H1 (cell line): ENCODE results near the gene SH3D19. TPM values are rescaled to one million over a fixed set of nuclear protein-coding genes. Genes with fewer than 3 reads are reported as not detected.

Experiments
- CTCF ChIA-PET: fragments of 300-600 bp; sonication (Branson Sonifier 250); formaldehyde crosslinking; loops from one replicate; lab custom pipeline; 2021; ENCODE audit not compliant: partially characterized antibody; lab: Charles Lee
- POLR2A ChIA-PET: fragments of 300-600 bp; sonication (Branson Sonifier 250); formaldehyde crosslinking; loops from one replicate; lab custom pipeline; 2021; ENCODE audit warnings: inconsistent platforms; ENCODE audit not compliant: partially characterized antibody; lab: Charles Lee
- DNase-seq, 2 experiments: peaks; one replicate each; pipeline versions ENCODE4 v3.0.0 to v3.0.0-alpha.2; 2010 to 2022; ENCODE audit warnings: low spot score in 2 of 2, low read depth in 1 of 2, mixed read lengths in 1 of 2
- FAIRE-seq: peaks from 2 replicates; lab custom pipeline; 2011; peaks lifted over from hg19 to GRCh38; lab: Jason Lieb, UNC
- H2AFZ ChIP-seq: 2 replicates; pipeline ENCODE4 v1.8.1; 2012; ENCODE audit warnings: low read length, inconsistent platforms
- H2AK5ac ChIP-seq: 2 replicates; pipeline ENCODE4 v1.6.1; 2013; ENCODE audit warnings: low read depth, low read length
- H2BK120ac ChIP-seq: replicated peaks from 2 replicates; pipeline ENCODE3; 2013; ENCODE audit warnings: low read depth, low read length, inconsistent platforms
- H2BK12ac ChIP-seq: 2 replicates; pipeline ENCODE4 v1.6.1; 2013; ENCODE audit warnings: low read depth, low read length
- H2BK15ac ChIP-seq: 2 replicates; pipeline ENCODE4 v1.6.1; 2013; ENCODE audit warnings: low read length
- H2BK20ac ChIP-seq: 2 replicates; pipeline ENCODE4 v1.6.1; 2013; ENCODE audit warnings: low read length
- H2BK5ac ChIP-seq: 2 replicates; pipeline ENCODE4 v1.6.1; 2013; ENCODE audit warnings: low read depth, low read length
- H3K14ac ChIP-seq: 2 replicates; pipeline ENCODE4 v1.6.1; 2013; ENCODE audit warnings: inconsistent platforms; ENCODE audit not compliant: insufficient read length
- H3K18ac ChIP-seq: 2 replicates; pipeline ENCODE4 v1.6.1; 2013; ENCODE audit warnings: low read length; ENCODE audit errors: extremely low read depth
- H3K23ac ChIP-seq: 2 replicates; pipeline ENCODE4 v1.6.1; 2013; ENCODE audit warnings: inconsistent platforms; ENCODE audit not compliant: insufficient read length
- H3K23me2 ChIP-seq: 2 replicates; pipeline ENCODE4 v1.6.1; 2013; ENCODE audit warnings: low read depth, low read length
- H3K27ac ChIP-seq: 2 replicates; pipeline ENCODE4 v1.6.1; 2011; ENCODE audit warnings: low read depth, low read length, inconsistent platforms
- H3K27me3 ChIP-seq, 4 experiments: replicated peaks in 1 of 4; 1 replicate in 1 of 4; 2 replicates in 3 of 4; pipeline versions ENCODE4 v1.6.1 to v1.8.1; 2011 to 2013; ENCODE audit warnings: low read length in 3 of 4, mild to moderate bottlenecking in 3 of 4, inconsistent platforms in 2 of 4, mixed read lengths in 2 of 4, moderate library complexity in 1 of 4; ENCODE audit not compliant: control insufficient read depth in 3 of 4, insufficient read depth in 3 of 4; ENCODE audit errors: extremely low read depth in 1 of 4
- H3K36me3 ChIP-seq, 4 experiments: 2 replicates each; pipeline versions ENCODE4 v1.6.1 to v1.8.1; 2011 to 2013; ENCODE audit warnings: mild to moderate bottlenecking in 4 of 4, low read length in 3 of 4, moderate library complexity in 2 of 4, control low read depth in 1 of 4, inconsistent platforms in 1 of 4; ENCODE audit not compliant: insufficient read depth in 4 of 4, control insufficient read depth in 2 of 4
- H3K4ac ChIP-seq: replicated peaks from 2 replicates; pipeline ENCODE3; 2013; ENCODE audit warnings: low read length, low read depth, mixed read lengths, inconsistent platforms; ENCODE audit not compliant: insufficient read length
- H3K4me1 ChIP-seq, 4 experiments: replicated peaks in 1 of 4; 1 replicate in 1 of 4; 2 replicates in 3 of 4; pipeline versions ENCODE4 v1.6.1 to v1.8.1; 2011 to 2013; ENCODE audit warnings: low read length in 3 of 4, inconsistent platforms in 2 of 4, mixed read lengths in 1 of 4; ENCODE audit not compliant: insufficient read depth in 4 of 4, control insufficient read depth in 3 of 4
- H3K4me2 ChIP-seq, 2 experiments: 2 replicates each; pipeline versions ENCODE4 v1.6.1 to v1.8.1; 2011 to 2013; ENCODE audit warnings: low read depth in 2 of 2, low read length in 2 of 2, control low read depth in 1 of 2, inconsistent platforms in 1 of 2, mild to moderate bottlenecking in 1 of 2; ENCODE audit not compliant: insufficient read depth in 1 of 2
- H3K4me3 ChIP-seq, 4 experiments: fragments of 200-600, 300-600 bp in 1 of 4; sonication (generic), shearing (Covaris generic), sonication (Bioruptor Twin) in 1 of 4; 2 replicates each; pipeline versions ENCODE4 v1.5.1 to v1.8.1; 2011 to 2016; ENCODE audit warnings: low read length in 4 of 4, low read depth in 3 of 4, control low read depth in 2 of 4, inconsistent platforms in 2 of 4, mild to moderate bottlenecking in 2 of 4, mixed read lengths in 1 of 4, moderate library complexity in 1 of 4; ENCODE audit not compliant: insufficient read depth in 2 of 4; ENCODE audit errors: extremely low read depth in 1 of 4
- H3K56ac ChIP-seq: replicated peaks from 2 replicates; pipeline ENCODE3; 2013; ENCODE audit warnings: low read depth, mild to moderate bottlenecking, mixed read lengths, low read length, inconsistent platforms; ENCODE audit not compliant: insufficient read length
- H3K79me1 ChIP-seq: 2 replicates; pipeline ENCODE4 v1.6.1; 2013; ENCODE audit warnings: low read depth, low read length, control low read depth
- H3K79me2 ChIP-seq, 2 experiments: 2 replicates each; pipeline versions ENCODE4 v1.6.1 to v1.8.1; 2012 to 2013; ENCODE audit warnings: low read length in 2 of 2, mild to moderate bottlenecking in 2 of 2, inconsistent platforms in 1 of 2; ENCODE audit not compliant: insufficient read depth in 2 of 2, control insufficient read depth in 1 of 2
- H3K9ac ChIP-seq, 4 experiments: replicated peaks in 1 of 4; 1 replicate in 1 of 4; 2 replicates in 3 of 4; pipeline versions ENCODE4 v1.6.1 to v1.8.1; 2011 to 2013; ENCODE audit warnings: low read depth in 3 of 4, low read length in 3 of 4, control low read depth in 2 of 4, mild to moderate bottlenecking in 2 of 4, moderate library complexity in 2 of 4, inconsistent platforms in 1 of 4; ENCODE audit errors: extremely low read depth in 1 of 4
- H3K9me3 ChIP-seq, 2 experiments: 2 replicates each; pipeline versions ENCODE4 v1.6.1 to v1.8.1; 2012 to 2013; ENCODE audit warnings: mild to moderate bottlenecking in 2 of 2, moderate library complexity in 2 of 2, control low read depth in 1 of 2, inconsistent platforms in 1 of 2, low read depth in 1 of 2, low read length in 1 of 2, mixed read lengths in 1 of 2; ENCODE audit not compliant: insufficient read depth in 2 of 2
- H4K20me1 ChIP-seq, 2 experiments: replicated peaks in 1 of 2; 2 replicates each; pipeline versions ENCODE3 to v1.8.1; 2011 to 2013; ENCODE audit warnings: inconsistent platforms in 2 of 2, low read length in 2 of 2, mild to moderate bottlenecking in 1 of 2; ENCODE audit not compliant: insufficient read depth in 2 of 2, control insufficient read depth in 1 of 2
- H4K5ac ChIP-seq: 2 replicates; pipeline ENCODE4 v1.6.1; 2013; ENCODE audit warnings: low read length, low read depth, mixed read lengths, inconsistent platforms; ENCODE audit not compliant: insufficient read length
- H4K8ac ChIP-seq: 2 replicates; pipeline ENCODE4 v1.8.0; 2013; ENCODE audit warnings: mild to moderate bottlenecking, moderate library complexity, low read length, inconsistent platforms; ENCODE audit not compliant: insufficient read depth; ENCODE audit errors: extremely low read depth
- H4K91ac ChIP-seq: replicated peaks from 2 replicates; pipeline ENCODE3; 2013; ENCODE audit warnings: low read length, mixed read lengths, inconsistent platforms; ENCODE audit not compliant: insufficient read length
- ASH2L ChIP-seq: fragments of 200-600, 300-600 bp; sonication (generic); IDR thresholded peaks from one replicate; pipeline ENCODE4 v1.7.1; 2017; ENCODE audit warnings: low read length
- KDM4A ChIP-seq: IDR thresholded peaks from one replicate; pipeline ENCODE4 v1.7.1; 2012; ENCODE audit warnings: low read depth, mild to moderate bottlenecking, moderate library complexity, low read length, inconsistent platforms; ENCODE audit not compliant: severe bottlenecking
- PHF8 ChIP-seq: fragments of 200-600 bp; sonication (generic); conservative IDR thresholded peaks from 2 replicates; pipeline ENCODE4 v1.7.1; 2012; ENCODE audit warnings: low read depth, mild to moderate bottlenecking, inconsistent platforms, low read length, moderate library complexity
- RBBP5 ChIP-seq: IDR thresholded peaks from 2 replicates; pipeline ENCODE4 v1.7.1; 2012; ENCODE audit warnings: low read depth, mild to moderate bottlenecking, inconsistent platforms, low read length, moderate library complexity, borderline replicate concordance
- SAP30 ChIP-seq: fragments of 300-600 bp; sonication (generic); IDR thresholded peaks from 2 replicates; pipeline ENCODE4 v1.7.1; 2012; ENCODE audit warnings: low read length, moderate library complexity, mild to moderate bottlenecking, inconsistent platforms; ENCODE audit not compliant: insufficient read depth, insufficient replicate concordance
- TAF1 ChIP-seq: IDR thresholded peaks from 2 replicates; pipeline ENCODE4 v1.6.1; 2011; ENCODE audit warnings: mild to moderate bottlenecking, low read depth, low read length
- TEAD4 ChIP-seq: IDR thresholded peaks from 2 replicates; pipeline ENCODE4 v1.6.1; 2012; ENCODE audit warnings: low read depth, low read length, inconsistent platforms, mixed read lengths
- WGBS, 2 experiments: shearing (Covaris generic) in 1 of 2; methylation state at CpG; one replicate each; pipeline versions ENCODE4 v1.1.6 to v1.1.7; 2013 to 2015; ENCODE audit warnings: low lambda C conversion rate in 2 of 2, mixed read lengths in 2 of 2, inconsistent platforms in 1 of 2, low coverage in 1 of 2, missing lambda C conversion rate in 1 of 2; ENCODE audit not compliant: insufficient replicate concordance in 2 of 2, insufficient coverage in 1 of 2, insufficient read length in 1 of 2; ENCODE audit errors: extremely low coverage in 1 of 2, missing lambda C conversion rate in 1 of 2; 5-methylcytosine and 5-hydroxymethylcytosine counted together
- polyA plus RNA-seq, 7 experiments: library from polyadenylated mRNA; depleted of rRNA in 3 of 7; stranded (reverse) in 5 of 7; unstranded in 2 of 7; fragments of >200 nt in 5 of 7; fragments of 200-250 nt in 2 of 7; gene quantifications; 1 replicate in 5 of 7; 2 replicates in 1 of 7; 4 replicates in 1 of 7; pipeline versions ENCODE4 v1.2.1 to v1.2.3, GENCODE V29; 2011 to 2013; ENCODE audit warnings: missing spikeins in 2 of 7, mixed read lengths in 2 of 7
- total RNA-seq: library from RNA; stranded (reverse); fragmentation: NEBNext Ultra II Directional; extraction: Animal tissue kit (Norgen Biotek cat#: 25700); gene quantifications from 2 replicates; pipeline ENCODE4 v1.2.1, GENCODE V29; 2021

The SH3D19 gene
- total and polyA plus RNA-seq, 2 of the 8 experiments (the other 6 are each of a cell fraction or from before 2014, with no cell fraction given) = 11.7 to 51.3 TPM

DNA sequence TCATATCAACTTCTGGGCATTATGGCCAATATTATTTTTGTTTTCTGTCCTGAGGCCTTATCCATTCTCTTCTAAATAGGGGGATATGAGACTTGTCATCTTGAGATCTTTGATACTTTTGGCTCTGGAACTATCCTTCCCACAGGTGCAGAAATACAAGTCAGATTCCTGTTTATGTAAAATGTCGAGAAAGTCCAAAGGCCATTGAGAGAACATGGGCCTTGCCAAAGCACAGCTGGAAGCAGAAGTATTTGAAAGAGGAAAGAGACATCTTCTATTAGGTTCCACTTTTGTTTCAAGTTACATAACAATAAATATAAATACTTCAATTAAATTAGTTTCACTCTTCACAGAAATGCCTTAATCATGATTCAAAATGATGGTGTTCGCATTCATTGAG is 69.3 kb downstream of the SH3D19 start:
- Histone ChIP-seq H3K79me2 (peaks cover 0 to 37% of the 10 kb centered on the region in 2 experiments; a peak in 3 of 4 replicates), H3K23me2 (no peaks in the 10 kb centered on the region), H3K18ac (no peak overlapping the region), H2BK20ac (no peak overlapping the region), H3K27me3 (no peaks in the 10 kb centered on the region; a peak in 1 of 7 replicates), H4K5ac (no peak overlapping the region), H3K14ac (no peak overlapping the region), H4K20me1 (peaks cover 0 to 4% of the 10 kb centered on the region in 2 experiments), H4K8ac (no peak overlapping the region), H3K36me3 (peaks cover 0 to 7% (median 0%) of the 10 kb centered on the region in 4 experiments; a peak in 2 of 8 replicates), H3K79me1 (peaks cover 6% of the 10 kb centered on the region), H4K91ac (no peak overlapping the region), H3K4me1 (peaks cover 0 to 8% (median 3%) of the 10 kb centered on the region in 4 experiments; a peak in 3 of 7 replicates), H3K4me3 (no peak overlapping the region), H2BK120ac (no peak overlapping the region), H3K9ac (no peak overlapping the region), H3K56ac (no peak overlapping the region), H2BK12ac (no peak overlapping the region), H3K4ac (no peak overlapping the region), H3K4me2 (no peak overlapping the region), H2AFZ (no peak overlapping the region), H3K23ac (no peak overlapping the region), H3K9me3 (peaks cover 0 to 11% of the 10 kb centered on the region in 2 experiments; a peak in 1 of 4 replicates), H2AK5ac (no peak overlapping the region), H3K27ac (no peak overlapping the region), H2BK5ac (no peak overlapping the region), H2BK15ac (no peak overlapping the region)
- no peak for DNase-seq
- WGBS, 2 experiments = 96% methylated on average over 2 of the region's 2 CpGs; no CpG with 5 or more reads in 1 of the 2 experiments
- FAIRE-seq = no peak
- POLR2A ChIA-PET = interaction anchor here (0.6 kb wide), 1 partner anchor 103 kb away, joined by 3 read pairs; no protein-coding TSS in a partner anchor
- CTCF ChIA-PET = no interaction called here
- TF ChIP-seq SAP30 (no peak), TEAD4 (no peak), RBBP5 (no peak), ASH2L (no peak), TAF1 (no peak), KDM4A (no peak), PHF8 (no peak)
